Astrocyte (in vitro differentiated cells and primary cell): ENCODE results near the gene LILRA2. TPM values are rescaled to one million over a fixed set of nuclear protein-coding genes. Genes with fewer than 3 reads are reported as not detected.

Experiments used
- DNase-seq: peaks from one replicate; pipeline ENCODE4 v3.0.0-alpha.2; 2010; ENCODE audit warnings: low read depth
- FAIRE-seq: peaks from 2 replicates; lab custom pipeline; 2011; peaks lifted over from hg19 to GRCh38; lab: Jason Lieb, UNC
- H2AFZ ChIP-seq: 2 replicates; pipeline ENCODE4 v1.6.0; 2012; ENCODE audit warnings: low read depth, low read length, inconsistent platforms
- H3K27ac ChIP-seq: 2 replicates; pipeline ENCODE4 v1.5.1; 2011; ENCODE audit warnings: low read depth, low read length, inconsistent platforms
- H3K27me3 ChIP-seq: 2 replicates; pipeline ENCODE4 v1.6.0; 2011; ENCODE audit warnings: low read length, inconsistent platforms; ENCODE audit not compliant: insufficient read depth
- H3K36me3 ChIP-seq: 2 replicates; pipeline ENCODE4 v1.5.1; 2011; ENCODE audit warnings: low read length, inconsistent platforms; ENCODE audit not compliant: insufficient read depth
- H3K4me1 ChIP-seq: 2 replicates; pipeline ENCODE4 v1.5.1; 2011; ENCODE audit warnings: low read length, inconsistent platforms; ENCODE audit not compliant: insufficient read depth
- H3K4me2 ChIP-seq: 2 replicates; pipeline ENCODE4 v1.6.0; 2012; ENCODE audit warnings: low read length, inconsistent platforms
- H3K4me3 ChIP-seq: 2 replicates; pipeline ENCODE4 v1.5.1; 2011; ENCODE audit warnings: low read depth, mild to moderate bottlenecking, low read length, inconsistent platforms; ENCODE audit not compliant: insufficient read depth
- H3K79me2 ChIP-seq: 2 replicates; pipeline ENCODE4 v1.6.0; 2012; ENCODE audit warnings: mild to moderate bottlenecking, low read length, inconsistent platforms; ENCODE audit not compliant: insufficient read depth
- H3K9ac ChIP-seq: 2 replicates; pipeline ENCODE4 v1.6.0; 2012; ENCODE audit warnings: mild to moderate bottlenecking, low read length, inconsistent platforms
- H3K9me3 ChIP-seq: 2 replicates; pipeline ENCODE4 v1.5.1; 2012; ENCODE audit warnings: low read depth, mild to moderate bottlenecking, low read length, inconsistent platforms; ENCODE audit not compliant: insufficient read depth
- H4K20me1 ChIP-seq: 2 replicates; pipeline ENCODE4 v1.6.0; 2012; ENCODE audit warnings: low read length, inconsistent platforms; ENCODE audit not compliant: insufficient read depth
- H3K27ac Mint-ChIP-seq: one replicate; pipeline ENCODE4 v1.8.0; 2021; ENCODE audit warnings: mild to moderate bottlenecking, mixed read lengths; ENCODE audit not compliant: unreplicated experiment
- H3K27me3 Mint-ChIP-seq: one replicate; pipeline ENCODE4 v1.8.0; 2021; ENCODE audit warnings: low read depth, mixed read lengths; ENCODE audit not compliant: unreplicated experiment
- H3K36me3 Mint-ChIP-seq: one replicate; pipeline ENCODE4 v1.8.0; 2021; ENCODE audit warnings: low read depth, mixed read lengths; ENCODE audit not compliant: unreplicated experiment
- H3K4me1 Mint-ChIP-seq: one replicate; pipeline ENCODE4 v1.8.0; 2021; ENCODE audit warnings: low read depth, mixed read lengths; ENCODE audit not compliant: unreplicated experiment
- H3K4me3 Mint-ChIP-seq: one replicate; pipeline ENCODE4 v1.8.0; 2021; ENCODE audit warnings: mild to moderate bottlenecking, moderate library complexity, mixed read lengths; ENCODE audit not compliant: unreplicated experiment
- H3K9me3 Mint-ChIP-seq: one replicate; pipeline ENCODE4 v1.8.0; 2021; ENCODE audit warnings: mild to moderate bottlenecking, mixed read lengths; ENCODE audit not compliant: unreplicated experiment
- EZH2 ChIP-seq: IDR thresholded peaks from 2 replicates; pipeline ENCODE4 v1.6.1; 2012; ENCODE audit warnings: mild to moderate bottlenecking, low read length, inconsistent platforms; ENCODE audit not compliant: insufficient read depth
- total RNA-seq: library from RNA; stranded (reverse); gene quantifications from 2 replicates; pipeline ENCODE4 v1.2.1, GENCODE V29; 2021
- TF ChIP-seq, protein P1 (sequence below): IDR thresholded peaks from 2 replicates; pipeline ENCODE4 v1.5.1; 2011; ENCODE audit warnings: low read depth, mild to moderate bottlenecking, inconsistent platforms, low read length, moderate library complexity; ENCODE audit not compliant: insufficient read depth

The LILRA2 gene
- total RNA-seq, 1 donor from 2014 or later: not detected

DNA sequence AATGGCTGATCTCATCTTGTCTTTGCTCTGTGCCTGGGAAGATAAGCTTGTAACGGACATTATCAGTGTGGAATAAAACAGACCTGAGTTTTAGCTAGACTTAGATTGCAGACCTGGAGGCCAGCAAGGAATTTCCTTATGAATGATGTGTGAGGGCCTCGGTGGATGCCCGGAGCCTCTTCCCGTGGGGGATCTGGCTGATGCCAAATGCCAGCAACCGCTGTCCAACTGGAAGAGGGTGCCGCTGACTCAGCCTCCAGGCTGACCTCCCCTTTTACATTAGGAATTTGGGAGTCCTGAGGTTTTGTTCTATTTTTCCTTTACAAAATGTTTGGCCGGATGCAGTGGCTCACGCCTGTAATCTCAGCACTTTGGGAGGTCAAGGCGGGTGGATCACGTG is 19.6 kb upstream of the LILRA2 start:
- H3K36me3 Mint-ChIP-seq: no peaks in the 10 kb centered on the region
- Histone ChIP-seq H3K4me1 (no peaks in the 10 kb centered on the region), H3K36me3 (no peaks in the 10 kb centered on the region), H4K20me1 (no peaks in the 10 kb centered on the region), H3K27me3 (no peaks in the 10 kb centered on the region), H2AFZ (no peak overlapping the region), H3K79me2 (no peaks in the 10 kb centered on the region), H3K4me3 (no peak overlapping the region), H3K9ac (no peak overlapping the region), H3K27ac (no peak overlapping the region), H3K4me2 (no peak overlapping the region), H3K9me3 (peaks cover 15% of the 10 kb centered on the region)
- H3K9me3 Mint-ChIP-seq: peaks cover 9% of the 10 kb centered on the region
- no peaks in the 10 kb centered on the region for H3K4me1 Mint-ChIP-seq
- DNase-seq (no peak), FAIRE-seq (no peak)
- no peaks in the 10 kb centered on the region for H3K27me3 Mint-ChIP-seq
- H3K4me3 Mint-ChIP-seq: no peak overlapping the region
- TF ChIP-seq, protein P1, sequence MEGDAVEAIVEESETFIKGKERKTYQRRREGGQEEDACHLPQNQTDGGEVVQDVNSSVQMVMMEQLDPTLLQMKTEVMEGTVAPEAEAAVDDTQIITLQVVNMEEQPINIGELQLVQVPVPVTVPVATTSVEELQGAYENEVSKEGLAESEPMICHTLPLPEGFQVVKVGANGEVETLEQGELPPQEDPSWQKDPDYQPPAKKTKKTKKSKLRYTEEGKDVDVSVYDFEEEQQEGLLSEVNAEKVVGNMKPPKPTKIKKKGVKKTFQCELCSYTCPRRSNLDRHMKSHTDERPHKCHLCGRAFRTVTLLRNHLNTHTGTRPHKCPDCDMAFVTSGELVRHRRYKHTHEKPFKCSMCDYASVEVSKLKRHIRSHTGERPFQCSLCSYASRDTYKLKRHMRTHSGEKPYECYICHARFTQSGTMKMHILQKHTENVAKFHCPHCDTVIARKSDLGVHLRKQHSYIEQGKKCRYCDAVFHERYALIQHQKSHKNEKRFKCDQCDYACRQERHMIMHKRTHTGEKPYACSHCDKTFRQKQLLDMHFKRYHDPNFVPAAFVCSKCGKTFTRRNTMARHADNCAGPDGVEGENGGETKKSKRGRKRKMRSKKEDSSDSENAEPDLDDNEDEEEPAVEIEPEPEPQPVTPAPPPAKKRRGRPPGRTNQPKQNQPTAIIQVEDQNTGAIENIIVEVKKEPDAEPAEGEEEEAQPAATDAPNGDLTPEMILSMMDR: no peak
- no peak for TF ChIP-seq EZH2
- H3K27ac Mint-ChIP-seq: no peak overlapping the region

DNA sequence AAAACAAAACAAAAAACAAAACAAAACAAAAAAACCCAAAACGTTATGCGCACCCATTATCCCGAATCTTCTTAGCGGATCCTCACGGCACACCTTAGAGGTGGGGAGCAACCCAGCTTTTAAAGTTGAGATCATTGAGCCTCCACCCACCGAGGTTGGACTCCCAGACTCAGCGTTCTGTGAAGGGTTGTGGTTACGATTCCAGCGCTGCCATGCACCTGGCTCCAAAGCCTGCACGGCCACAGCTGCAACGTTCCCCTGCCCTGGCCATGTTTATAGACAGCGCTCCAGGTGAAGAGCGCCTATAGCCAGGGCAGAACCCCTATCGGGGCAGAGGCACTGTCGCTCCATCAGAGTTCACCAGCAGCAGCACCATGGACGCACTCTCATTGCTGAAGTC is 18.7 kb upstream of the LILRA2 start:
- DNase-seq (no peak), FAIRE-seq (no peak)
- Histone ChIP-seq H3K27me3 (no peaks in the 10 kb centered on the region), H2AFZ (no peak overlapping the region), H3K79me2 (no peaks in the 10 kb centered on the region), H3K9ac (no peak overlapping the region), H3K4me2 (no peak overlapping the region), H3K36me3 (no peaks in the 10 kb centered on the region), H3K4me1 (no peaks in the 10 kb centered on the region), H3K9me3 (peaks cover 13% of the 10 kb centered on the region), H4K20me1 (no peaks in the 10 kb centered on the region), H3K27ac (no peak overlapping the region), H3K4me3 (no peak overlapping the region)
- no peaks in the 10 kb centered on the region for H3K27me3 Mint-ChIP-seq
- TF ChIP-seq, protein P1: no peak
- no peak for TF ChIP-seq EZH2
- H3K36me3 Mint-ChIP-seq: no peaks in the 10 kb centered on the region
- peaks cover 9% of the 10 kb centered on the region for H3K9me3 Mint-ChIP-seq
- H3K4me1 Mint-ChIP-seq: no peaks in the 10 kb centered on the region
- no peak overlapping the region for H3K27ac Mint-ChIP-seq
- no peak overlapping the region for H3K4me3 Mint-ChIP-seq

DNA sequence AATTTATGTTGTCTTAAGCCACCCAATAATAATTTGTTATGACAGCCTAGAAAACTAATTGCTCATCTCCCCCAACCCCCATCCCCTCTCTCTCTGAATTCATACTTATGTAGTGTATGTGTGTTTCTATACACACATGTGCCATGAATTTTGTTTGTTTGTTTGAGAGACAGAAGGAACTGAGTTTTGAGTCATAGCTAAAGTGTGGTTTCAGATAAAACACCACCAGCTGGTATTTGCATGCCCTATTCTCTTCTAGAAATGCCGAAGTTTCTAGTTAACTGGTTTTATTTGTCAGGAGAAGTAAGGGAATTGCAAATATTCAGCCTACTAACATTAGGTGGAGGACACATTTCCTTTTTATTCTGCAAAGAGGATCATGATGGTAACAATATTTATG is 17.4 kb upstream of the LILRA2 start:
- Histone ChIP-seq H3K27me3 (no peaks in the 10 kb centered on the region), H3K79me2 (no peaks in the 10 kb centered on the region), H4K20me1 (no peaks in the 10 kb centered on the region), H3K4me3 (no peak overlapping the region), H3K4me2 (no peak overlapping the region), H3K27ac (no peak overlapping the region), H2AFZ (no peak overlapping the region), H3K9me3 (peaks cover 13% of the 10 kb centered on the region), H3K4me1 (no peaks in the 10 kb centered on the region), H3K36me3 (no peaks in the 10 kb centered on the region), H3K9ac (no peak overlapping the region)
- no peaks in the 10 kb centered on the region for H3K27me3 Mint-ChIP-seq
- H3K4me3 Mint-ChIP-seq: no peak overlapping the region
- H3K4me1 Mint-ChIP-seq: no peaks in the 10 kb centered on the region
- H3K27ac Mint-ChIP-seq: no peak overlapping the region
- peaks cover 9% of the 10 kb centered on the region for H3K9me3 Mint-ChIP-seq
- DNase-seq (no peak), FAIRE-seq (no peak)
- H3K36me3 Mint-ChIP-seq: no peaks in the 10 kb centered on the region
- TF ChIP-seq EZH2: no peak
- TF ChIP-seq, protein P1: no peak
